ENCODE data around the gene FBXO42. TPM values are rescaled to one million over a fixed set of nuclear protein-coding genes. Genes with fewer than 3 reads are reported as not detected.

The FBXO42 gene
- total and polyA plus RNA-seq, 9 of the 15 experiments (the other 6 are each of a cell fraction or from before 2014, with no cell fraction given): 7.2 to 24.8 (median 17.4) TPM

DNA sequence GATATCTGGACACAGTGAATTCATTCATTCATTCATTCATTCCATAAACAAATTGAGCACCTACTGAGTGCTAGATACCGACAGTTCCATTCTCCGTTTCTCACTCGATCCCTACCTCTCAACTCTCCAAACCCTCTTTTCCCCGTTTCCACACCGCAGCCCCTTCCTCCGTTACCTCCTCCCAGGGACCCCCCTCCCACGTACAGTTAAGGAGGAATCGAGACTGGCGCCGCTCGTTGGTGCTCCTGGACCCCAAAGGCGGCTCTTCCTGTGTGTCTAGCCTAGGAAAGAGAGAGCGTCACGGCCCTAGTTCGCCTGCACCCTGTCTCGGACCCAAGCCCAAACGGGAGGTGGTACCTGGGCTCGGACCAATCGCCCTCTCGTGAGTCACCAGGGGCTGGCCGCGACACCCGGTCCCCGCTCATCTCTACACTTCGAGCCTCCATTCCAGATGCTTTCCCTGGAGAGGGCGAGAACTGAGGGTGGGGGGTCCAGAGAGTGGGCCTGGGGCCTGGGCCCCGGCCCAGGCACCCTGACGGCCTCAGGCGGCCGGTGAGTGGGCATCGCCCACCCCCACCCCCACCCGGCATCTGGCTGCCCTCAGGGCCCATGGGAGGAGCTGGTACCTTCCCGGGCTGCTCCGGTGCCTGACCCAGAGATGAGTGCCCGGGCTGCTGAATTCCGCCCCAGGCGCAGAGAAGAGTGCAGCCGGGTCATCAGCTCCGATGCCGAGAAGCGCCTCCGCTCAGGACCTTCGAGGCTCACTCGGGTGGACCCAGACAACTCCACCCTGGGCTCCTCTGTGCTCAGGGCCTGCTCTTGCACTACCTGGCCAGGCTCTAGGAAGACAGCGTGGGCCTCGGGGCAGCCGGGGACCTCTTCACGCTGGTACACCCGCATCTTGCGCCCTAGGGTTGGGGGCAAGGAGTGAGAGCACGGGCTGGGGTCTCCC lies 144.7 kb downstream of the FBXO42 start (continued):
- TF ChIP-seq, protein P1, sequence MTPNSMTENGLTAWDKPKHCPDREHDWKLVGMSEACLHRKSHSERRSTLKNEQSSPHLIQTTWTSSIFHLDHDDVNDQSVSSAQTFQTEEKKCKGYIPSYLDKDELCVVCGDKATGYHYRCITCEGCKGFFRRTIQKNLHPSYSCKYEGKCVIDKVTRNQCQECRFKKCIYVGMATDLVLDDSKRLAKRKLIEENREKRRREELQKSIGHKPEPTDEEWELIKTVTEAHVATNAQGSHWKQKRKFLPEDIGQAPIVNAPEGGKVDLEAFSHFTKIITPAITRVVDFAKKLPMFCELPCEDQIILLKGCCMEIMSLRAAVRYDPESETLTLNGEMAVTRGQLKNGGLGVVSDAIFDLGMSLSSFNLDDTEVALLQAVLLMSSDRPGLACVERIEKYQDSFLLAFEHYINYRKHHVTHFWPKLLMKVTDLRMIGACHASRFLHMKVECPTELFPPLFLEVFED (CRISPR knock-in tag; conservative IDR thresholded peaks at IDR 0.05): 0 out of 2 replicates have a peak, but pooled peaks have one; percentile 82
- TF ChIP-seq CBX8 (IDR thresholded peaks at IDR 0.05; ENCODE audit: borderline replicate concordance, extremely low read depth, low read depth, low read length, poor library complexity, severe bottlenecking) (no peak), MLLT1 (IDR thresholded peaks at IDR 0.05) (peak; percentile 70 to 78; a peak in 3 of 4 replicates), MBD2 (IDR thresholded peaks at IDR 0.05; ENCODE audit: borderline replicate concordance, low read depth) (no peak; the same call in 1 of the 2 replicates), BMI1 (IDR thresholded peaks at IDR 0.05; ENCODE audit: low read length) (no peak), ZBTB7A (IDR thresholded peaks at IDR 0.05; ENCODE audit: borderline replicate concordance, control insufficient read depth, low read depth, low read length) (peak; percentile 11; the same call in 1 of the 2 replicates)
- TF ChIP-seq, protein P2, sequence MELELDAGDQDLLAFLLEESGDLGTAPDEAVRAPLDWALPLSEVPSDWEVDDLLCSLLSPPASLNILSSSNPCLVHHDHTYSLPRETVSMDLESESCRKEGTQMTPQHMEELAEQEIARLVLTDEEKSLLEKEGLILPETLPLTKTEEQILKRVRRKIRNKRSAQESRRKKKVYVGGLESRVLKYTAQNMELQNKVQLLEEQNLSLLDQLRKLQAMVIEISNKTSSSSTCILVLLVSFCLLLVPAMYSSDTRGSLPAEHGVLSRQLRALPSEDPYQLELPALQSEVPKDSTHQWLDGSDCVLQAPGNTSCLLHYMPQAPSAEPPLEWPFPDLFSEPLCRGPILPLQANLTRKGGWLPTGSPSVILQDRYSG (tag; conservative IDR thresholded peaks at IDR 0.05; ENCODE audit: low read depth): no peak; the same call in 1 of the 2 replicates

Measured in K562 (cell line).